ENCODE results near the gene CYP24A1. TPM values are rescaled to one million over a fixed set of nuclear protein-coding genes. Genes with fewer than 3 reads are reported as not detected.

CYP24A1 gene
- polyA plus RNA-seq, 4 donors = 0.03 to 0.07 TPM; not detected in 2

DNA sequence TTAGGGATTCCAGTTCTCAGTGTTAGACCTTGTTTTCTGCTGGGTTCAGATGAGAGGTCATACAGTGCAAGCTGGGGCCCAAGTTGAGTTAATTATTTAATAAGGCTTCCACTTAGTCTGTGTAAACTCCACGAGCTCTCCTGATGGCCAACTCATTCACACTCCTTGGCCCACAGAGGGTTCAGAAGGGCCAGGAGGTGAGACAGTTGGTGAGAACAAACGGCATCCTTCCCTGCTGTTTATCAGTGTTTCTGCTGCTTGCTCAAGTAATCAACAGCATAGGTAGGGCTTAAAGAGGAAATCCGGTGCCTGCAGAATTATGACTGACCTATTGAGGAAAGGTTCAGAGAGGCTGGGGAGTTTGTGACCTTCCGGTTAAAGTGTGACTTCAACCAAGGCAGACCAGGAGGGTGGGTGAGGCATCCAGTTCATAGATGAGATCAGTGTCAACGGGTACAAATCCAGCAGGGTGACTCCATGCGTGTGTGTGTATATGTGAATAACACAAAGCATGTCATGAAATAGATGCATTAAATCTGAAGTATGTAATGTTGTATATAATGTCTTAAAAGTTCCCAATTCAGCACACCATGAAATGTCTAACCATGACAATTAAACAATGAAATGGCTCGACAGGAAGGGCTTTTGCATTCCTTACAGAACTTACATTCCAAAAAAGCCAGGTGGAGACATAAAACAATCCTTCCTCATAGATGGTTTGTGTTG is 66.0 kb downstream of the CYP24A1 start:
- Histone ChIP-seq H3K4me3 (ENCODE audit: low read depth in 1 of 3, low read length in 3 of 3) (no peak overlapping the region), H3K27me3 (ENCODE audit: control insufficient read depth in 3 of 3, insufficient read depth in 3 of 3, low read length in 3 of 3) (no peaks in the 10 kb centered on the region), H3K4me1 (ENCODE audit: control insufficient read depth in 3 of 3, insufficient read depth in 2 of 3, low read depth in 1 of 3, low read length in 2 of 3) (peaks cover 0 to 24% (median 5%) of the 10 kb centered on the region in 3 donors), H3K27ac (ENCODE audit: low read depth in 1 of 3, low read length in 2 of 3) (peak overlapping the region; percentile 32 to 68 (median 36)), H3K36me3 (ENCODE audit: control insufficient read depth in 3 of 3, insufficient read depth in 2 of 3, low read depth in 1 of 3, low read length in 3 of 3) (no peaks in the 10 kb centered on the region), H3K9me3 (ENCODE audit: control insufficient read depth in 2 of 2, insufficient read depth in 1 of 2, low read depth in 1 of 2, low read length in 1 of 2) (peaks cover 0 to 4% of the 10 kb centered on the region in 2 donors)
- FAIRE-seq (no peak), DNase-seq (peak; percentile 35 to 59)
- 18 to 46% (median 33%) methylated on average over 7 of the region's 7 CpGs for WGBS, 3 donors

GRCh38 chr20:54107181-54107580 is 66.6 kb downstream of the CYP24A1 start:
- no peak overlapping the region for H3K4me3 ChIP-seq (ENCODE audit: low read depth in 1 of 3, low read length in 3 of 3)
- H3K36me3 ChIP-seq (ENCODE audit: control insufficient read depth in 3 of 3, insufficient read depth in 2 of 3, low read depth in 1 of 3, low read length in 3 of 3) = no peaks in the 10 kb centered on the region
- peak overlapping the region in 2 of 3 donors; percentile 36 to 68 for H3K27ac ChIP-seq (ENCODE audit: low read depth in 1 of 3, low read length in 2 of 3)
- DNase-seq (no peak), FAIRE-seq (no peak)
- WGBS, 3 donors = 36 to 57% (median 39%) methylated on average over 2 of the region's 2 CpGs
- peaks cover 0 to 24% (median 3%) of the 10 kb centered on the region in 3 donors for H3K4me1 ChIP-seq (ENCODE audit: control insufficient read depth in 3 of 3, insufficient read depth in 2 of 3, low read depth in 1 of 3, low read length in 2 of 3)
- no peaks in the 10 kb centered on the region for H3K27me3 ChIP-seq (ENCODE audit: control insufficient read depth in 3 of 3, insufficient read depth in 3 of 3, low read length in 3 of 3)
- H3K9me3 ChIP-seq (ENCODE audit: control insufficient read depth in 2 of 2, insufficient read depth in 1 of 2, low read depth in 1 of 2, low read length in 1 of 2) = peaks cover 0 to 4% of the 10 kb centered on the region in 2 donors

DNA sequence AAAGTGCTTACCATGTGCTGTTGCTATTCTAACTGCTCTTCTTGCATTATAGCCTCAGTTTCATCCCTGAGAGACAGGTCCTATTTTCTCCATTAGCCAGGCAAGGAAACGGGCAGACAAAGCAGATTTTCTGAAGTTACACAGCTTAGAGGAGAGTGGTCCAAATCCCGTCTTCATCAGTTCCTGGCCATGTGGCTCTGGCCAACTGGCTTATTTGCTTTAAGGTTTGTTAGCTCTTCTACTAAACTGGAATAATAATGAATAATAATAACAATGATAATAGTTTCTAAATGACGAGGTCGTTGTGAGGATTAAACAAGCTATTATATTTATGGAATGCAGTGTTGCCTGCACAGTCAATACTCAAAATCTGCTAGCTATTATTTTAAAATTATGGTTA is 67.6 kb downstream of the CYP24A1 start:
- FAIRE-seq = no peak
- Histone ChIP-seq H3K4me3 (ENCODE audit: low read depth in 1 of 3, low read length in 3 of 3) (no peak overlapping the region), H3K4me1 (ENCODE audit: control insufficient read depth in 3 of 3, insufficient read depth in 2 of 3, low read depth in 1 of 3, low read length in 2 of 3) (peaks cover 0 to 24% (median 3%) of the 10 kb centered on the region in 3 donors), H3K27ac (ENCODE audit: low read depth in 1 of 3, low read length in 2 of 3) (no peak overlapping the region), H3K36me3 (ENCODE audit: control insufficient read depth in 3 of 3, insufficient read depth in 2 of 3, low read depth in 1 of 3, low read length in 3 of 3) (no peaks in the 10 kb centered on the region), H3K9me3 (ENCODE audit: control insufficient read depth in 2 of 2, insufficient read depth in 1 of 2, low read depth in 1 of 2, low read length in 1 of 2) (no peaks in the 10 kb centered on the region), H3K27me3 (ENCODE audit: control insufficient read depth in 3 of 3, insufficient read depth in 3 of 3, low read length in 3 of 3) (no peaks in the 10 kb centered on the region)
- DNase-seq = no peak
- WGBS, 3 donors = 64 to 70% (median 65%) methylated on average over 4 of the region's 4 CpGs

- FAIRE-seq (no peak), DNase-seq (no peak)
- WGBS, 3 donors = 58 to 66% (median 63%) methylated on average over 4 of the region's 4 CpGs
- H3K27ac ChIP-seq (ENCODE audit: low read depth in 1 of 3, low read length in 2 of 3) = no peak overlapping the region
- H3K36me3 ChIP-seq (ENCODE audit: control insufficient read depth in 3 of 3, insufficient read depth in 2 of 3, low read depth in 1 of 3, low read length in 3 of 3) = no peaks in the 10 kb centered on the region
- peaks cover 0 to 24% (median 3%) of the 10 kb centered on the region in 3 donors for H3K4me1 ChIP-seq (ENCODE audit: control insufficient read depth in 3 of 3, insufficient read depth in 2 of 3, low read depth in 1 of 3, low read length in 2 of 3)
- H3K4me3 ChIP-seq (ENCODE audit: low read depth in 1 of 3, low read length in 3 of 3) = no peak overlapping the region
- H3K27me3 ChIP-seq (ENCODE audit: control insufficient read depth in 3 of 3, insufficient read depth in 3 of 3, low read length in 3 of 3) = no peaks in the 10 kb centered on the region
- no peaks in the 10 kb centered on the region for H3K9me3 ChIP-seq (ENCODE audit: control insufficient read depth in 2 of 2, insufficient read depth in 1 of 2, low read depth in 1 of 2, low read length in 1 of 2)
Observed at GRCh38 chr20:54105653-54106052, 68.1 kb downstream of the CYP24A1 start.

GRCh38 chr20:54104781-54105180 is 69.0 kb downstream of the CYP24A1 start:
- H3K27me3 ChIP-seq (ENCODE audit: control insufficient read depth in 3 of 3, insufficient read depth in 3 of 3, low read length in 3 of 3) = no peaks in the 10 kb centered on the region
- FAIRE-seq = no peak
- DNase-seq = no peak
- H3K9me3 ChIP-seq (ENCODE audit: control insufficient read depth in 2 of 2, insufficient read depth in 1 of 2, low read depth in 1 of 2, low read length in 1 of 2) = no peaks in the 10 kb centered on the region
- no peaks in the 10 kb centered on the region for H3K36me3 ChIP-seq (ENCODE audit: control insufficient read depth in 3 of 3, insufficient read depth in 2 of 3, low read depth in 1 of 3, low read length in 3 of 3)
- peaks cover 0 to 24% (median 3%) of the 10 kb centered on the region in 3 donors for H3K4me1 ChIP-seq (ENCODE audit: control insufficient read depth in 3 of 3, insufficient read depth in 2 of 3, low read depth in 1 of 3, low read length in 2 of 3)
- WGBS, 3 donors = 78 to 94% (median 82%) methylated on average over 4 of the region's 4 CpGs
- H3K4me3 ChIP-seq (ENCODE audit: low read depth in 1 of 3, low read length in 3 of 3) = no peak overlapping the region
- no peak overlapping the region for H3K27ac ChIP-seq (ENCODE audit: low read depth in 1 of 3, low read length in 2 of 3)

GRCh38 chr20:54103762-54104600 is 69.8 kb downstream of the CYP24A1 start:
- peak overlapping the region in 1 of 3 donors; percentile 76 for H3K27ac ChIP-seq (ENCODE audit: low read depth in 1 of 3, low read length in 2 of 3)
- WGBS, 3 donors = 43 to 66% (median 43%) methylated on average over 6 of the region's 6 CpGs
- no peak for FAIRE-seq

More at GRCh38 chr20:54103762-54104600, 69.8 kb downstream of the CYP24A1 start:
- H3K9me3 ChIP-seq (ENCODE audit: control insufficient read depth in 2 of 2, insufficient read depth in 1 of 2, low read depth in 1 of 2, low read length in 1 of 2) = no peaks in the 10 kb centered on the region
- no peaks in the 10 kb centered on the region for H3K36me3 ChIP-seq (ENCODE audit: control insufficient read depth in 3 of 3, insufficient read depth in 2 of 3, low read depth in 1 of 3, low read length in 3 of 3)
- peak; percentile 28 to 80 for DNase-seq
- H3K27me3 ChIP-seq (ENCODE audit: control insufficient read depth in 3 of 3, insufficient read depth in 3 of 3, low read length in 3 of 3) = no peaks in the 10 kb centered on the region
- H3K4me1 ChIP-seq (ENCODE audit: control insufficient read depth in 3 of 3, insufficient read depth in 2 of 3, low read depth in 1 of 3, low read length in 2 of 3) = peaks cover 0 to 24% (median 3%) of the 10 kb centered on the region in 3 donors
- no peak overlapping the region for H3K4me3 ChIP-seq (ENCODE audit: low read depth in 1 of 3, low read length in 3 of 3)

Other genes with a start within 250 kb of the CYP24A1 start
- gene BCAS1, start 103.4 kb downstream of the CYP24A1 start, polyA plus RNA-seq = 10 to 100 TPM in 3 of 4 donors, 1 to 10 TPM in 1; 5.3 to 52.9 (median 30.8) TPM
- 10 to 100 TPM; 25.9 to 65.3 (median 36.7) TPM for gene PFDN4, start 34.1 kb upstream of the CYP24A1 start, polyA plus RNA-seq